Stimulated activated CD8-positive, alpha-beta memory T cell treated with anti-CD3 and anti-CD28 coated beads, Interleukin-7, amount 100 ng/mL, for 48 hours (primary cell): Measurements from ENCODE around the gene EN2.

Experiments
- DNase-seq, 2 donors: peaks; one replicate each; pipeline ENCODE4 v3.0.0-alpha.2; 2020; ENCODE audit warnings: low read depth in 1 of 2; ENCODE audit errors: extremely low read depth in 1 of 2

The EN2 gene

GRCh38 chr7:155484483-155485399 is 26.8 kb downstream of the EN2 start:
- no peak for DNase-seq

DNA sequence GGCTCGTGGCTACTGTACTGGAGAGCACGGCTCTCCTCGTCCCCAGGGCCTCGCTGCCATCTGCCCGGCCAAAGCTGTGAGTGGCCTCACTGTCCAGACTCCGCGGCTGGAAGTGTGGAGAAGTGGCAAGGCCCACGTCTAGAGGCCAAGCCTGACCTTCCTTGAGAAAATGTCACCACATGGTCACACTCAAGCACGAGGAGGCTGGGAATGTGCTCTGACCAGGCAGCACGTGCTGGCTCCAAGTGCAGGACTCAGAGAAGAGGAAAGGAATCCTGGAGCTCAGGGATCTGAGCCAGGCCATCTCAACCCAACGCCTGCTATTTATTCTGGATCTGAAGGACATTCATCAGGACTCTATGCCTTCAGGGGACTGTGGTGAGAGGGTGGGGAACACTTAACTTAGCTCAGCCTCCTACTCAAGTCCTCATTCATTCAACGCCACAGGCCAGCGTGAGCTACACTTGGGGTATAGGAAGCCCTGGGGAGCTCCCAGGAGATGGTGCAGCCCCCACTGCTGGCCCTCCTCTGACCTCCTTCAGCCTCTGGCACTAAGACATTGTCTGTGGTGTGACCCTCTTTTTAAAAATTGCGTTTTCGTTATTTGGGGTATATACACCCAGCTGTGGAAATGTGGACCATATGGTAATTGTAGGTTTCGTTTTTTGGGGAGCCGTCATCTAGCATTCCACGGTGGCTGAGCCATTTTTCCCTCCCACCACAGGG is 29.0 kb downstream of the EN2 start:
- DNase-seq, result no peak

GRCh38 chr7:155487509-155488482 is 29.9 kb downstream of the EN2 start:
- no peak for DNase-seq

GRCh38 chr7:155488483-155489127 is 30.7 kb downstream of the EN2 start:
- no peak for DNase-seq

- DNase-seq, result no peak
These were observed 31.4 kb downstream of the EN2 start for GRCh38 chr7:155489158-155489840.

DNA sequence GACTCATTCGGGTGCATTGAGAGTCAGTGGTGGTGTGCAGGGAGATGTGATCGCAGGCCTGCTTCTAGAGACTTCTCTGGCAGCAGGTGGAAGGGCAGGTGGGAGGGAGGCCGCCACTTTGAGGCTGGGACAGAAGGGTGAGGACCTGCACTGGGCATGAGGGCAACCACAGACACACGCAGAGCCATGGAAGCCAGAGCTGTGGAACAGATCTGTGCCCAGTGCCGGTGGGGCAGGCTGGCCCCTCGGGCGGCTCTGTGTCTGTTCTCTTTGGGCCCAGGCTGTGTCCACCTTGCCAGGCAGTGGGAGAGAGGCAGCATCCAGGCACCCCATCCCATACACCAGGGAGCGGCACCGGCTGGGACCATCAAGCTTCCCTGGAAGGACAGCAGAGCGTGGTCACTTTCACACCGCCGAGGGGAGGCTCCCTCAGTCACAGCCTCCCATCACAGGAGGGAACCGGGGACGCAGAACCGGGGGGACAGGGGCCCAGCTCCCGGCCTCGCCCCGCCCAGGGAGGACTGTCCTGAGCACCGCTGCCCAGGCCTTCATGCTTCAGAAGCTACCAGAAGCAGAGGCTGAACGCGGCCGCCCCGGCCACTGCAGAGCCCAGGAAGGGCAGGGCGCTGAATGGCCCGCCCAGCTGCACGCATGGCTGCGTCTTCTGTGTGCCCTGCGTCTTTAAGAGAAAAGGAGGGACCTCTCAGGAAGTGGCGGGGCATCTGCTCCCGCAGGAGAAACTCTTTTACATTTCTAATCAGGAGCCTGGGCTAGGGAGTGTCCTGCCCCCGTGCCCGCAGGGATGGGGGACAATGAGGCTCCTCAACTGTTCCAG is 32.1 kb downstream of the EN2 start:
- no peak for DNase-seq

DNA sequence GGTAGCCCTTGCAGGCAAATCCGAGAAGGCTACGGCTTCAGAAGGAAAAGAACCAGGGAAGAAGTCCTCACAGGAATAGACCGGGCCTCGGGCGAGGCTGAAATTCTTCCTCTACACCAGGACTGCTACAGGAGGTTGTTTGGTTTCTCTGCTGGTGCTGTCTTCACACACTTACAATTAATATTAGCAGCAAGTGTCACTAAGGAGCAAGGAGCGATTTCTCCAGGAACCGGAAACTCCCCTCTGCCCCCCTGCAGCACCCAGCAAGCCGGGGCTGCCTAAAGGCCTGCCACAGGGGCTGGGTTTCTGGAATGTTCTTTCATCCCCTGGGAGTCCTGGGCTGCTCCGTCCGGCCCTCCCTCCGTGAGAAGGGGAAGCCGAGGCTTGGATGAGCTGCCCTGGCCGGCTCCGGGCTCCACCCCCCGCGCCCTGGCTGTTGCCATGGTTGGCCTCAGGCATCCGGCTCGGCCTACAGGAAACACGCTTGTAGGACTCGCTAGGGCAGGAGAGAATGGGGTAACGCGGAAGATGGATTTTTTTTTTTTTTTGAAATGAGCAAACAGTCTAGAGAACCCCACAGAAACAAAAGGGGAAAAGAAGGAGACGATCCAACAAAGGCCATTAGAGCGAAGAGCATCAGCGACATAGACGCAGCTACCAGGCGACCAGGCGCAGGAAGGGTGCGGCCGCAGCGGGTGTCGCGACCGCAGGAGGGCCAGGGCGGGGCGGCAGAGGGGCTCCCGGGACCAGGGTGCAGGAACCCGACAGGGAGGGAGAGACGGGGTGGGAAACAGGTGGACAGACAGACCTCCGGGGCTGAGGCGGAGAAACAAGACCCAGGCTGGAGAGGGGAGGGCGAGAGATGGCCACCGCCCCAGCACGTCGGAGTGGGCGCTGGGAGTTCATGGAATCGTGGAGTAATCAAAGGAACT is 33.0 kb downstream of the EN2 start:
- DNase-seq, result no peak

GRCh38 chr7:155491812-155492211 is 33.9 kb downstream of the EN2 start:
- no peak for DNase-seq

DNA sequence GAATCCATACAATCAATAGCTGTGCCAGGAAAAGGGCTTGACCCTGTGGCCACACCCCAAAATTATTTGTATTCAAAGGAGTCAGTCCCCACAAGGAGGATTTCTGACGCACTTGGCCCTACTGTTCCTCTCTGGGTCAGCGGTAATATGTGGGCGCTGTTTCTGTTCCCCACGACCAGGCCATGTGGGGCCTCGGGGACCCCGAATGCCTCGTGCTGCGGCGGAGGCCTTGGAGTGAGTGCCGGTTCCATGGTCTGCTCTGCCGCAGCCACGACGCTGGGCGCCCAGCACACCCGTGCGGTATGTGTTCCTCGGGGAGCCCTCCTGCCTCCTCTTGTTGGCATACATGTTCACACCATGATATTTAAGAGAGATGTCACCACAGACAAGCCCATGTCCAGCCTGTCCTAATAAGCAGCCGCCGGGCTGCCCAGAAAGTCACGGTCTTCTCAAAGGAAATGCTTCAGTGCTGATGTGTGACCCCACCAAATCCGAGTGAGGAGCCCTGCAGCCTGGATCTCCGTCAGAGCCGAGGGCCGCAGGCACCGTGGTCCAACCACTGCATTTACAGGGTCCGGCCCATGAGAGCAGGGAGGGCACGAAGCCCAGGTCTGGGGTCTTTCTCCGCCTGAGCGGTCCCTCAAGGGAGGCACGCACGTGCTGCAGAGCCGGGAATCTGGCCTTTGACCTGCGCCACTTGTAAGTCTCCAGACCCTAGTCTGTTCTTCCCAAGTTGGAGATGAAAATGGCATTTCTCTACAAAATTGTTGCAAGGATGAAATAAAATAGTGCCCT is 36.0 kb downstream of the EN2 start:
- no peak for DNase-seq

DNA sequence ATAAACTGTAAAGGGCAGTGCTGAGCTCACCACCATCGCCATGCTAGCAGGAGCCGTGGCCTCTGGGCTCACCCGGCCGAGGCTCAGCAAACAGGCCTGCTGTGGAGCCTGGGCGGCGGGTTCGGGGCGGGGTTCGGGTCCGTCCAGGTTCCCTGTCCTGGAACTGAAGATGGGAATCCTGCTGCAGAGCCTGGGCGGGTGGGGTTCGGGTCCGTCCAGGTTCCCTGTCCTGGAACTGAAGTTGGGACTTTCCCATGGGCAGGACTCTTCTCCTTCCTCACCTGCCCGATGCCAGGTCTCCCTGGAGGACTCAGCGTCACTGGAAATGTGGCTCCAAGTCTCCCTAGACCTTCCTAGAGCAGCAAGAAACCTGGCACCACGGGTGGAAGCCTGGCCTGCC is 36.6 kb downstream of the EN2 start:
- DNase-seq, result no peak

DNA sequence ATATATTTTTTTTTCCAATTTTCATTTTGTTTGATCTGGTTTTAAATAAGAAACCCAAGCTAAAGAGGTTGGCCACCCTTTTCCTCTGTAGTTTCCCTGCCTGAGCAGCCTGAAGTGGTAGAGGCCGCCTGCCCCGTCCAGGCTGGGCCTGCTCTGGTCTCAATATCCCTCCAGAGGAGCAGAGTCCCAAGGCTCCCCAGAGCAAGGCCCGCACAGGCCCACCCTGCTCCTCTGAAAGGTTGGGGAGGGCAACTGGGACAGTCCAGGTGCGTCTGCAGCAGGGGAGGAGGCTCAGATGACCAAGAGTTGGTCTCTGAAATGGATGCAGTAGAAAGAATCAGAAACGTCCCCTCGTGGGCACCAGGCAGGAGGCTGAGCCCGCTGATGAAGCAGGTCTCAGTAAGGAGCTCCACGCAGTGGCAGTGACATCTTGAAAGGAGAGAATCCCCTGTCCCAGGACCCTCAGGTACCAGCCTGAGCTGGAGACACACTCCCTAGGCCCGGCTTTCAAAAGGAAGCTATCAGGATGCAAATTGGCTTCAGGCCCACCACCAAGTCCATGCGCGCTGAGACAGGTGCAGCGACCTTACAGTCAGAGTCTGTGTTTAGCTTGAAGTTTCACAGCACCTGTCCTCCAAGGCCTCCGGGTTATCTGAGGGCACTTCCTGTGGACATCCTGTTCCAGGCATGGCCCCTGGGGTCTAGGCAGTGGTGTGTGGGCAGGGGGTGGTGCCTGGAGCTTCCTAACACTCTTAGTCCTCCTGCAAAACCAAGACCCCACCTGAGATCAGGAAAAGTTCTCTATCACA is 37.7 kb downstream of the EN2 start:
- no peak for DNase-seq

GRCh38 chr7:155496267-155497005 is 38.5 kb downstream of the EN2 start:
- DNase-seq, result no peak

GRCh38 chr7:155497149-155497901 is 39.4 kb downstream of the EN2 start:
- DNase-seq, result no peak

- DNase-seq, result no peak
These were observed 47.5 kb downstream of the EN2 start for GRCh38 chr7:155505422-155505793.

DNA sequence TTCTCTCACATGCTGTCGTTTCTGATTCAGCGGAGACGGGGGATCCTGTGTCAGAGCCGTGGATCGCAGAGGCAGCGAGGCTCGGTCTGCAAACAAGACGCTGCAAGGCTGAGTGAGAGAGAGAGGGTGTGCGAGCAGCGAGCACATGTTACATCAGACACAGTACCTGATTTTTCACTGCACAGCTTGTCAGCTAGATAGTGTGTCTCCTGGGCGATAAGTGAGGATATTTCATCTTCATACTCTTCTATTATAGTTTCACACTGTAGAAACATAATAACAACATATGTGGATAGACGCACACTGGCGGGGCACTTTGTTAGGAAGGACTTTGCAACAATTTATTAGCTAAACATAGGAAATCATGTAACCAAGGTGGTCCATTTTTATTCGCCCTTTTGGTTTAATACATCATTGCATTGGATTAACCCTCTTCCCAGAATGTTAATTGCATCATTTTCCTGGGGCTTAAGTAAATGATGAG is 49.0 kb downstream of the EN2 start:
- no peak for DNase-seq
